Stimulated activated CD8-positive, alpha-beta memory T cell treated with anti-CD3 and anti-CD28 coated beads, Interleukin-15, amount 100 ng/mL, for 48 hours (primary cell): Measurements from ENCODE around the gene CADPS2.

ENCODE experiments used
- DNase-seq, 2 donors: peaks; one replicate each; pipeline ENCODE4 v3.0.0-alpha.2; 2020; ENCODE audit warnings: low read depth in 2 of 2

CADPS2 gene

DNA sequence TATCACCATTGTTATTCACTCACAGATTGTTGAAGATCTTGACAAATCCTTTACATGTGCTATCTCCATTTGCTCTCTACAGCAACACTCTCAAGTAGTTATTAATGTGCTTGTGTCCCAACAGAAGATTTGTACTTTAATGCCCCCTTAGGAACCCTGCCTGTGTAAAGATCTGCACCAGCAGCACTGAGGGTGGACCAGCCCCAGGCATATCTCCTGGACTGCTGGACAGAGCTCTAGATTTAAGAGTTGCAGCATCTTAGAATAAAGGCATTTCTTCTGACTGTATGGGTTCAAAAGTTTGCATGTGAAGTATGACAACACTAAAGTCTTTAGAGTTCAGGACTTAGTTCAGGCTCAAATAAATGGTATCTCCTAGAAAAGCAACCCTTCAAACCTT lies 282.0 kb downstream of the CADPS2 start:
- DNase-seq: no peak

DNA sequence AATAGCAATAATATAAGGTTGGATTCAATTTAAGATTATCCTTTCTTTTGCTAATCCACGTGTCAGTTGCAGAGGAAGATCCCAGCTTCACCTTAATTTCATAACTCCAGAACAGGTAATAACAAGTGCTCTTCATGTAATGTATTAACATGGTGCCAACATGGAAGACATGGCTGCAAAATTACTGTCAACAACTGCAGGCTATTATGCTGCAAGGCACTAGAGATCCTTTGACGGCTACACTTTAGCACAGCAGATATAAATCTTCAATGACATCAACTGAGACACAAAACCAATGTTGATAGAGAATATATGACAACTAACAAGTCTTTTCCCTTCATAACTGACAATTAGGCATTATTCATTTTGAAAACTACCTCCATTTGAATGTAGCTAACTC lies 283.5 kb downstream of the CADPS2 start:
- DNase-seq: no peak

DNA sequence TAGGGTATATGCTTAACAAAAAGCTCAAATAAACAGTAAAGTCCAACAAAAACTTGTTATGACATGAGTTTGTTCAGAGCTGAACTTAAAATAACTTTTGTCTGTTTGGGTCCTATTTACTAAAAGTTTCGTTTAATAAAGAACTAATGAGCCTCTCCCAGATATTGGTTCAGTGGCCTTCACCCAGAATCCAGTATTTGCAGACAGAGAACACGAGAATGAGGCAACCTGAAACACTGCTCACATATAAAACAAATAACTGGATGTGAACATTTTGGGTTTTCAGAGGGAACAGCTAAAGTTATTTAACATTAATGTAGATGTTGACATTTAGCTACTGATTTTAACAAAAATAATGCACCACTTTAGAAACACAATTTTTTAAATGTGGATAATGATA lies 285.6 kb downstream of the CADPS2 start:
- DNase-seq: no peak

DNA sequence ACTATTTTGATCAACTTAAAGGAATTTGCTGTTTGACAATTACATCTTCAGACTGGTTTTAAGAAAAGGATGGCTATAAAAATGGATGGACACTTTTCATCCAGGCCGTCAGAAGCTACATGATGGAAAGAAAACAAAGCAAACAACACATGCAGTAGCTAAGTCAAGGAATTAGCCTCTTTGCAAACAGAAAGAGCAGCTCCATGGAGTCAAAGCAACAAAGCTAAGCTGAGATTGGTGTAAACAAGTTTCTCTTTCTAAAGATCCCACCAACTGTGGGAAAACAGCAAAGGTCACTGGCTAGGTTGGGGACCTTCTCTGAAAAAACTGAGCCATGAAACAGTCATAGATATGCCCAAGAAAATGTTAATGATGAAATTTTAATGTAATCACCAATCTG lies 286.2 kb downstream of the CADPS2 start:
- DNase-seq: no peak

DNA sequence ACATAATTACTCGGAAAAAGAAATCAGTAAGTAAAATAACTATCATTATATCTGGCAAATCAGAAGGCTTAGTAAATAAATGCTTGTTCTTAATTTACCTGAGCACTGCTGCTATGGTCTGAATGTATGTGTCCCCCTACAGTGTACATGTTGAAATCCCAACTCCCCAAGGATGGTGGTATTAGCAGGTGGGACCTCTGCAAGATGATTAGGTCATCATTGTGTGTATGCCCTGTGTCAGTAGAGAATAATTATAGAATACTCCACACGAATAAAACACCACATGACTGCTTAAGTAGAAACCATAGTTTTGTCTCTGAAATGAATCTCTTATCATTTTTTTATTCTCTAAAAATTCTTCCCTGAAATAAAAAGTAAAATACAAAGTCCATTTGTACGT lies 289.0 kb downstream of the CADPS2 start:
- DNase-seq: no peak

DNA sequence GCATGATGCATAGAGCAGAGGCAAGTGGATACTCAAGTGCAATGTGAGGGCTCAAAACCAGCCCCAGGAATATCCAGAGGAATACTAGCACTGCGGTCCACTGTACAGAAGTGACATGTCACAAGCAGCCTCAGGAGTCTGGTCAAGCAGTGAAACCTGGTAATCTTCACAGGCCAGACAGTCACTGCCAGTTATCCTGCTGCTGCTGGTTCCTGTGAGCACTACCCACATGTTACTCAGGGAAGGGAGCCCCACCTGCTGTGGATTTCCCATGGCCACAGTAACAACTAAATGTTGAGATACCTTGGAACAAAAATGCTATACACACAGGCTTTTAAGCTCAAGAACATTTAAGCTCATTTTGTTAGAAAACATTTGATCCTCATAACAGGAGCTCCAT lies 290.4 kb downstream of the CADPS2 start:
- no peak for DNase-seq

DNA sequence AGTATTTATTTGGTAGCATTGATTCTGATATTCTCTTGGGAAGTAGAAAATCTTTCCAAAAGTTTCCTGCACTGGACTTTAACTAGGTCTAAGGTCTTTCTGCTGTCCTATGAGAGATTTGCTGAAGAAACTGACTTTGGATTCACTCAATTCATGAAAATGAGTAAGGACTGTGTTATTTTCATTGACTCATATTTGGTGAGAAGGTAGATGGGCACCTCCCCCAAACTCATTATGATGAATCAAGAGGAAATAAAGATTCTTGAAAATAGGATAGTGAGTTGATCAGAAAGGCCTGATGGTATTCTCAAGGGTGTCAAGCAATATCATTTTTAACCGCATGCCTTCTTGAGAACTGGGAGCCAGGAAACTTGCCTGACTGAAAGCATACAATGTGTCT lies 297.6 kb downstream of the CADPS2 start:
- no peak for DNase-seq

DNA sequence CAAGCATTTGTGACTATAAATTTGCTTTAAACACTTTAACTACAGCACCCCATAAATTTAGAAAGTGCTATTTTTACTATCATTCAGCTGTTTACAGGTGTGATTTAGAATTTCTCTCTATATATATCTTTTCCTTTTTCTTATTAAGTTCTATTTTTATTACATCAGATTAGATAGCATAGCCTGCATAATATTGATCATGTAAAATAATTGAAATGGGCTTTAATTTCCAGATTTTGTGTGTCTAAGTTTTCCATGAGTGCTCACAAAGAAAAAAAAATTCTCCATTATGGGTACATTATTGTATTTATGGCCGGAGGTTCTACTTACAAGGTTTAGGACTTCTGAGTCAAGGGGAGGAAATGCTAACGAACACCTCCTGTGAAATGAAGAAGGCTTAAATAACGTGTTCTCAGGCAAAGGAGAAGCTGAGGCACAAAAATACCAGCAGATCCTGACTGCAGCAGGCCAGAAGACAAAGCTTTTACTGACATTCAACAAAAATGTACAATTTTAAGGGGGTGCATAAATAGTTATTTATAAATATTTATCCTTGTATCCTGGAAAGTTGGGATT lies 301.5 kb downstream of the CADPS2 start:
- no peak for DNase-seq

DNA sequence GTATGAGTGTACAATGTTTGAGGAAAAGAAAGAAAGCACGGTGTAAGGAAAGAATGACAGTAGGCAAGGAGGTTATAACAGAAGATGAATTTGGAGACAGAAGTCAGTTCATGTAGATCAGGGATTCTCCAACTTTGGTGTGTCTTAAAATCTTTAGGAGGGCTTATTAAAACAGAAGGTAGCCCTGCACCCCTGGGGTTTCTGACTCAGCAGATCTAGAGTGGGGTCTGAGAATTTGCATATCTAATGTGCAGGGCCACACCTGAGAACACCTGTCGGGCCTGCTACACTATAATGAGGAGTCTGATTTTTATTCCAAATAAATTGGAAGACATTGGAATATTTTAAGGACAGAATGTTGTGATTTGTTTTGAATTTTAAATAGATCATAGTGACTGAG lies 307.9 kb downstream of the CADPS2 start:
- DNase-seq: no peak

DNA sequence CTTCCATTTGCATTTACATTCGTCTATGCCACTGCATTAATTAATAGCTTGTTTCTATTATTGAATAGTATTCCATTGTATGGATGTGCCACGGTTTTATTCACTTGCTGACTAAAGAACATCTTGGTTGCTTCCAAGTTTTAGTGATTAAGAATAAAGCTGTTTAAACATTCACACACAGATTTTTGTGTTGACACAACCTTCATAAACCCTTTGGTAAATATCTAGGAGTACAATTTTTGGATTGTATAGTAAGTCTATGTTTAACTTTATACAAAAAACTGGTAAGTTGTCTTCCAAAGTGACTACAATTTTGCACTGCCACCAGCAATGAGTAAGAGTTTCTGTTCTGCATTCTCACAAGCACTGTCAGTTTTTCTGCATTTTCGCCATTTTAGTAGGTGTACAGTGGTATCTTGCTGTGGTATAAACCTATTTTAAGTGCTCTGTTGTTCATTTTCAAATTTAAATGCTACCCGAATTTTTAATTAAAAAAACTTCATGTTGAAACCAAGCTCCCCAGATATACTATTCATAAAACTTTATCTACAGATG lies 308.7 kb downstream of the CADPS2 start:
- DNase-seq: no peak

DNA sequence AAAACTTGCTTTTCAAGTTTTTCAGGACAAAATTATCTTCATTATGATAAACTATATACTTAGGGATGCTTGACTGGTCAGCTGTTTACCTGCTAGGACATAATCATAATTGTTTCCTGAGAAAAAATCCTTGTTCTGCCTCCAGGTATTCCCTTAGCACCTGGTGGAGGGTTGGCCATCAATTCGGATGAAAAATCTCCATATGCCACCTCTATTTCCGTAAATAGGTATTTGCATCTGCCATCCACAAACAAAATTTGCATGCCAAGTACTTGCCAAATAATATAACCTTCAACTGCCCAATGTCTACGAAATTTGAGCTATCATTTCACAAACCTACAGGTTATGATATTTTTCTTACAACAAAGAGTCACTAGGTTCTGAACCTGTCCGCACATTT lies 313.6 kb downstream of the CADPS2 start:
- DNase-seq: no peak

DNA sequence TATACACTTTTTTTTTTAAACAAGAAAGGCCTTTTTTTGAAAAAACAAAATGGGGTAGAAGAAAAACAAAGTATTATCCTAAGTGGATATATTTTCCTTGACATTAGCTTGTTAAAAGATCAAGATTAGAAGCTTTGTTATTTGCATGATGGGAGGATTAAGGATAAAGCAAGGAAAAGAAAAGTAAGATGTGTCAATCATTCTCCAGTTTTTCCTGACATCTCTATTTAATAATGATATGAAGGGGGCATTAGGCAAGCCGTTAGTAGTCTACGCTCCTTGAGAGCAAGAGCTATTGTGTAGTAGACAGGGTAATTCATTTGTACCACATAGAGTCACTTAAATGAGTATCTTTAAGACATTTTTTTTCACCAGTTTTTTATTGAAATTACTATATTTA lies 324.9 kb downstream of the CADPS2 start:
- no peak for DNase-seq

DNA sequence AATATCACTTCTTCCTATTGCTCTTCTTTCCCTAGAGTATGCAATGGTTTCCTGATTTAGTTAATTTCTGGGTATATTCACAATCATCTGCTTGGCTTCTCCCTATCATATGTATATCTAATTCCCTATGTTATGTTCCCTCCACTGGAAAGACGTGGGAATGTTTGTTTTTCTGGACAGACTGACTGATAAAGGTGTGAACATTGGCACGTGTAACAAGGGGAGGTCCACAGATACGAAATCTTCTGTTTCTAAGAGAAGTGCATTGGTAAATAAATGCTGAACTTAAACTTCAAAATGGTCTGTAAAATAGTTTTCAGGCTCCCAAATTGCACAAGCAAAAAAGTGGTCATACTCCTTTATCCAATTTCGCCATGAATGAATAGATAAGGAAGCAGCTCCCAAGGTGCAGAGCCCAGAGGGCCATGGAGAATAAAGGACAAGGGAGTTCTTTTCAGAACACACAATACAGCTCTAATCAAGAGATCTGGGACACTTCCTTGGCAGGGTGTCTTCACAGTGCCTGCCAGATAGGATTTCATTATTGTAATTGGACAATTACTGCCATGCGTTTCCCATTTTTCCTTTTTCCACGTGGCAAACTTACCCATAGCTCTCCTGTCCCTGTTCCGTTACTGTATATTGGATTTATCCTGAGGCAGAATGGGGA lies 329.3 kb downstream of the CADPS2 start:
- DNase-seq: no peak

DNA sequence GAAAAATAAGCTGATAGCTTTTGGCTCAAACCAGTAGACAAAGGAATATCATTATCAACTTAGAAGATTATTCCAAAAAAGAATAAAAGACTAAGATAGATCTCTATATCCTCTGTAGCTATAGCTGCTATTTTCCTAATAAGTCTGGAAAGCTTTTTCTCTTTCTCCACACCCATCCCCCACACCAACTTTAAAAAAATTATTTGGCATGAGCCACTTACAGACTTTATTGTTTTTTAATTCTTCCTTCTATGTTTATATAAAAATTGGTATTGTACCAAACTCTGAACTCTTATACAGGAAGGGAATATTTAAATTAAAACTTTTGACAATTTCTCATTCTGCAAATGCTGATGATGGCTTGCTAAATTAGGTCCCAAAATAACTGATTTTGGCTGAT lies 330.0 kb downstream of the CADPS2 start:
- DNase-seq: no peak

DNA sequence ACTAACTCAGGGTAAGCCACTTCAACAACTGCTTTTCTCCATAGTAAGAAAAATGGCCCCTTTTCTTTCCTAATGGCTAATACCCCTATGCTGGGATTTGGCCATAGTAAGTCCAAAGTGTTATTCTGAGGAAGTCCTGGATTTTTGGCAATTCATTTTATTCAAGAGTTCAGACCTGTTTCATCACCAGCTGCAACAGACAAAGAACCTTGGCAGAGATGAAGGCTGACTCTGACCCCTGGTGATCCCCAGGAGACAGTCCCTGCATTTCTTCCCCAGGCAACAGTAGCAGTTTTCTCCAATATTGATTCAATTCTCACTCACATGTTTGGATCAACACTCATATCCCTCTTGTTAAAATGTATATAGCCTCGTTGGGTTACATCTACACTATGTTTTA lies 332.5 kb downstream of the CADPS2 start:
- DNase-seq: no peak

DNA sequence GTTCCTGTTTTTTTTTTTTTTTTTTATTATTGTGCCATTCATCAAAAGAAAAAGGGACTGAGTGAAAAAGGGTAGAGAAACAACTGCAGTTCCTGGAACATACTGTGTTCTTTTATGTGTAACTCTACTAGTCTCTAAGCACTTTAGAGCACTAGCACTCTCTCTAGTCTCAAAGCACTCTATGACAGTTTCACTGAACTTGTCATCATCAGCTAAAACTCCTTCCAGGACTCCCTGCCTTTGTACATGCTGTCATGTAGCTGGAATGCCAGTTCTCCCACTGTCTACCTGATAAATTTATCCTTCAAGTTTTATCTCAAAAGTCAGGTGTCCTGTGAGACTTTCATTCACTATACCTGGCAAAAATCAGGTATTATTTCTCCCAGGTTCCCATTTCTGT lies 333.5 kb downstream of the CADPS2 start:
- DNase-seq: no peak

DNA sequence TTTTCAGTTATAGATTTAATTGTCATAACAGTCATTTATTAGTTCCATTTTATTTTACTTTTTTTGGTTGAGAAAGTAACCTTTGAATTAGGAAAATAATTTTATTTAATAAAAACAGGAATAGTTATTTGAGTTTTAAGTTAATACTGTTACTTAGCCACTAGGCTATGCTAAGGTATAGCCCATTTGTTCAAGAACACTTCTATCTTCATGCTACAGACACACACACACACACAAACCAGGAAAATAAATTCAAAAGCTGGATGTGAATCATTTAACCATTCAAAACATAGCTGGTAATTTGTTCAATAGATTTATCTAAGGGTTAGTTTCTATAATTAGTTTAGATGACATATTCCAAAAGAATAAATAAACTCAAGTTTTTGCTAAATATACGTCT lies 335.7 kb downstream of the CADPS2 start:
- DNase-seq: no peak

DNA sequence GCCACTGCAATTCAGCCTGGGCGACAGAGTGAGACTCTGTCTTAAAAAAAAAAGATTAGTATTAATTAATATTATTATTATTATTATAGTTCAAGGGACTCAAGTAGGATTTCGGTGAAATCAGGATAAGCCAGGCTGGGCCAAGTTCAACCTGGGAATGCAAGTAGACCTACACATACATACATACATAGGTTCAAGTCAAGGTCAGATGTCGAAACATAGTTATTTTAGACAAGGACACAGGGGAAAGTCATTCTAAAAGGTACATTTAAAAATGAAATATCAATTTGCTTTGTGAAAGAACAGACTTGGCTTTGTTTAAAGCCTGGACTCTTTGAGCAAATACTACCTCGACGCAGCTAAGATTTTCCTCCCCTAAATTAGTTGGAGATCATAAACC lies 336.7 kb downstream of the CADPS2 start:
- DNase-seq: no peak

DNA sequence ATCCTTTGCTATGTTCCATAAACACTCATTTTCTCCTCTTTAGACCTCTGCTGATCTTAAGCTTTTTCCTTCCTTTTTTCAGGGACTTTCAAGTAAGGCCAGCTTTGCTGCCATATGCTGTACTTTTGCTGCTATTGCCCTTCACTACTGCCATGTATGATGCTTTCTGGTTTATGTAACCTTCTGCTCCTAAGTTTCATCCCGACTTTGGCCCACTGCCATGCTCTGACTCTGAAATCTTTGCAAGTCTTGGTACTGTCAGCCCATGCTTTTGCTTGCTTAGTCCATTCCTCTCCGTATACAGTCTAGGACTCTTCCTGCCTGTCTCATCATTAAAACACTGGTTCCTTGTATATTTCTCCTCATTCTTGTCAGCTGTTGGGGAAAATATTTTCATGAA lies 339.8 kb downstream of the CADPS2 start:
- no peak for DNase-seq

DNA sequence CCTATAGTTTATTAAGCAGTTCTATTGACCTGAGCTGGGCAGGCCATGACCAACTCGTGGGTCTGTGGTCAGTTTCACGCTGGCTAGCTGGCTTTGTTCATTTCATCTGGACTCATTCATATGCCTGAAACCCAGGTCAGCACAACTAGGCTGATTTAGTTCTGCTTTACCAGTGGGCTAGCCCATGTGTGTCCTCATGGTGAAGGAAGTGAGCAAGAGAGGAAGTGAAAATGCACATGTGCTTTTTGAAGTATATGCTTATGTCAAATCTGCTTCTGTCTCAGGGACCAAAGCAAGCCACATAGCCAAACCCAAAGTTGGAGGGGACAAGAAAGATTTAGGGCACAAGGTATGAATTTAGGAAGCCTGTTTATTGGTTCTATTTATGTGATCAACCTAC lies 341.8 kb downstream of the CADPS2 start:
- DNase-seq: no peak

DNA sequence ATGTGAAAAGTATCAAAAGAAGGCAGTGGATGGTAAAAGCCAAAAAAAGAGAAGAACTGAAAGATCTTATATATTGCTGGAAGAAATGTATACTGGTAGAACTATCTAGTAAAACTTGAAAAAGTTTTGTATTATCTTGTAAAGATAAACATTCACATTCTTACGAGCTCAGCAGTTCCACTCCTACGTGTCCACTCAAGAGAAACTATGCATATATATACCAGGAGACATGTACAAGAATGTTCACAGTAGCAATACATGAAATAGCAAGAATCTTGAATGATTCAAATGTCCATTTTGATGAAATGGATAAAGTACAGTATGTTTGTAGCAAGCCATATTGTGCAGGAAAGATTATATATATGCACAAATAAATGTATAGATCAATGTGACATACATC lies 342.4 kb downstream of the CADPS2 start:
- DNase-seq: no peak

DNA sequence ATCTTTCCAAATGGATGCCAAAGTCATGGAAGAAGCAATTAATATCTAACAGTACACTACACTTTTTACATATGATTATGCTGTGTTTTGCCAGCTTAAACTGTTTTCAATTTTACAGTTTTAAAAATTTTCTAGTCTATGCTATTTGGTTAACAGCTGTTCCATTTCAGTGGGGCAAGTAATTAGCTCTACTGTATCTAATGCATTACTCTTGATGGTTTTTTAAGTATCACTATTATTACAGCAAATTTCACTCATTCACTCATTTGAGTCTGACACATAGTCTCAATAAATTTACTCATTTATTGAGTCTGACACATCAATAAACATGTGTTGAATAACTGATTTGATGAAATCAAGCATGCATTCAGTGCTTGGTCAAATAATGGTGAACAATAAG lies 343.1 kb downstream of the CADPS2 start:
- DNase-seq: no peak

DNA sequence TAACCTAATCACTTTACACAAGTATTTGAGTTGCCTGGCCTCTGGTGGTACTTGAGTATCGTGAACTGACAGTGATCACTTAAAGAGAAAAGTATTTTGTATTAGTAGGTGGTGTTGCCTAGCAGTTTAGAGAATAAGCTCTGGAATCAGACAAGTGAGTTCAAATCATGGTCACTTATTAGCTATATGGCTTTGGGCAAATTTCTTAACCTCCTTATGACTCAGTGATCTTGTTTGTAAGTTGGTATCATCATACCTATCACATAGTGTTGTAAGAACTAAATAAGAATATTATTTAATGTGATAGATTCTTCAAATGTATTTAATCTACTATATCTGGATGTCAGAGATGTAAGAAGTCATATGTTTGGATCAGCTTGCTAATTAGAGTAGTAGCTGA lies 351.2 kb downstream of the CADPS2 start:
- DNase-seq: no peak
